Endothelial cell of umbilical vein (primary cell): ENCODE data around the gene PRKG1. TPM values are rescaled to one million over a fixed set of nuclear protein-coding genes. Genes with fewer than 3 reads are reported as not detected.

Experiments
- BruUV-seq: library from RNA; stranded (reverse); fragments of 400-500 nt; replicated peaks from 2 replicates; lab custom pipeline; 2021; lab: Mats Ljungman, UMichigan
- CTCF ChIA-PET: fragments of 300-600, 350-600 bp; sonication (Branson Sonifier 250); formaldehyde crosslinking; loops from one replicate; lab custom pipeline; 2021; ENCODE audit warnings: antibody characterized with exemption, inconsistent platforms; lab: Charles Lee
- POLR2A ChIA-PET: fragments of 300-600, 350-600 bp; sonication (Branson Sonifier 250); formaldehyde crosslinking; loops from one replicate; lab custom pipeline; 2021; ENCODE audit warnings: antibody characterized with exemption, inconsistent platforms; lab: Charles Lee
- DNase-seq: peaks from one replicate; pipeline ENCODE4 v3.0.0-alpha.2; 2011; ENCODE audit warnings: low read depth, low spot score
- FAIRE-seq: peaks from 2 replicates; lab custom pipeline; 2011; peaks lifted over from hg19 to GRCh38; lab: Jason Lieb, UNC
- H2AFZ ChIP-seq: 2 replicates; pipeline ENCODE4 v1.6.0; 2012; ENCODE audit warnings: low read depth, low read length, control low read depth, inconsistent platforms
- H3K27ac ChIP-seq: 2 replicates; pipeline ENCODE4 v1.5.1; 2011; ENCODE audit warnings: low read depth, mild to moderate bottlenecking, control low read depth, low read length, moderate library complexity; ENCODE audit not compliant: insufficient read depth
- H3K27me3 ChIP-seq, 2 experiments: 2 replicates each; pipeline versions ENCODE4 v1.6.0 to v1.6.1; 2011; ENCODE audit warnings: low read length in 2 of 2, mixed read lengths in 1 of 2; ENCODE audit not compliant: control insufficient read depth in 2 of 2, insufficient read depth in 2 of 2
- H3K36me3 ChIP-seq, 2 experiments: 2 replicates in 1 of 2; 3 replicates in 1 of 2; pipeline ENCODE4 v1.5.1; 2011; ENCODE audit warnings: low read length in 2 of 2, mild to moderate bottlenecking in 1 of 2, moderate library complexity in 1 of 2; ENCODE audit not compliant: control insufficient read depth in 2 of 2, insufficient read depth in 2 of 2; ENCODE audit errors: extremely low read depth in 1 of 2
- H3K4me1 ChIP-seq: 3 replicates; pipeline ENCODE4 v1.5.1; 2011; ENCODE audit warnings: mild to moderate bottlenecking, low read length; ENCODE audit not compliant: control insufficient read depth, insufficient read depth; ENCODE audit errors: extremely low read depth
- H3K4me2 ChIP-seq: 2 replicates; pipeline ENCODE4 v1.6.1; 2011; ENCODE audit warnings: low read length, control low read depth, mixed read lengths; ENCODE audit not compliant: insufficient read depth
- H3K4me3 ChIP-seq, 3 experiments: fragments of 200-600 bp in 1 of 3; sonication (generic), shearing (Covaris generic) in 1 of 3; replicated peaks in 1 of 3; 2 replicates each; pipeline ENCODE4 v1.5.1; 2011 to 2016; ENCODE audit warnings: control low read depth in 3 of 3, low read length in 3 of 3, mild to moderate bottlenecking in 2 of 3, inconsistent platforms in 1 of 3, low read depth in 1 of 3, moderate library complexity in 1 of 3; ENCODE audit not compliant: insufficient read depth in 1 of 3
- H3K79me2 ChIP-seq: 2 replicates; pipeline ENCODE4 v1.6.0; 2012; ENCODE audit warnings: low read length, inconsistent platforms; ENCODE audit not compliant: control insufficient read depth, insufficient read depth
- H3K9ac ChIP-seq: replicated peaks from 2 replicates; pipeline ENCODE3; 2011; ENCODE audit warnings: low read length, control low read depth; ENCODE audit not compliant: insufficient read depth; ENCODE audit errors: extremely low read depth
- H3K9me1 ChIP-seq: replicated peaks from 3 replicates; pipeline ENCODE4 v1.6.0; 2011; ENCODE audit warnings: mild to moderate bottlenecking, low read length; ENCODE audit not compliant: control insufficient read depth, insufficient read depth; ENCODE audit errors: extremely low read depth
- H3K9me3 ChIP-seq: replicated peaks from 2 replicates; pipeline ENCODE4 v1.5.1; 2012; ENCODE audit warnings: low read length, inconsistent platforms; ENCODE audit not compliant: control insufficient read depth, insufficient read depth
- H4K20me1 ChIP-seq: replicated peaks from 2 replicates; pipeline ENCODE3; 2011; ENCODE audit warnings: mild to moderate bottlenecking, low read length; ENCODE audit not compliant: control insufficient read depth, insufficient read depth; ENCODE audit errors: extremely low read depth
- EZH2 ChIP-seq: IDR thresholded peaks from 2 replicates; pipeline ENCODE4 v1.6.1; 2012; ENCODE audit warnings: borderline replicate concordance, low read depth, mild to moderate bottlenecking, moderate library complexity, low read length, inconsistent platforms; ENCODE audit not compliant: severe bottlenecking
- FOS ChIP-seq: IDR thresholded peaks from 2 replicates; pipeline ENCODE4 v1.6.1; 2011; ENCODE audit warnings: mild to moderate bottlenecking, low read length, moderate library complexity, borderline replicate concordance; ENCODE audit not compliant: insufficient read depth
- GATA2 ChIP-seq: IDR thresholded peaks from 2 replicates; pipeline ENCODE4 v1.7.0; 2011; ENCODE audit warnings: low read depth, mild to moderate bottlenecking, moderate library complexity, mixed read lengths, low read length; ENCODE audit not compliant: insufficient read length, insufficient read depth
- JUN ChIP-seq: IDR thresholded peaks from 2 replicates; pipeline ENCODE4 v1.6.1; 2011; ENCODE audit warnings: borderline replicate concordance, low read depth; ENCODE audit not compliant: insufficient read length, insufficient read depth
- MAX ChIP-seq: IDR thresholded peaks from 2 replicates; pipeline ENCODE4 v1.6.1; 2011; ENCODE audit not compliant: insufficient read depth, insufficient read length
- MYC ChIP-seq: IDR thresholded peaks from one replicate; pipeline ENCODE4 v1.6.1; 2011; ENCODE audit warnings: mild to moderate bottlenecking, low read depth, low read length
- POLR2A ChIP-seq: IDR thresholded peaks from 2 replicates; pipeline ENCODE4 v1.6.1; 2012; ENCODE audit warnings: low read depth, mild to moderate bottlenecking, control low read depth, low read length
- POLR2AphosphoS5 ChIP-seq: IDR thresholded peaks from 2 replicates; pipeline ENCODE4 v1.6.1; 2012; ENCODE audit warnings: low read depth, mild to moderate bottlenecking, control low read depth, low read length, moderate library complexity; ENCODE audit not compliant: insufficient read depth
- dilution Hi-C: fragments of 300-500 bp; cut with MboI; formaldehyde crosslinking; loops from one replicate; pipeline ENCODE4 v1.15.0; 2019; ENCODE audit warnings: low sequenced_read_pairs; ENCODE audit not compliant: extremely low pct_ligation_motif_present
- intact Hi-C: fragments of 100-400 bp; cut with micrococcal nuclease; formaldehyde crosslinking; loops from one replicate; pipeline ENCODE4 v1.10.0; 2022
- polyA plus RNA-seq, 4 experiments: library from polyadenylated mRNA; depleted of rRNA in 3 of 4; stranded (reverse) in 3 of 4; unstranded in 1 of 4; fragments of >200 nt; gene quantifications; 2 replicates each; pipeline versions ENCODE4 v1.2.1 to v1.2.3, GENCODE V29; 2011 to 2012; ENCODE audit warnings: missing spikeins in 1 of 4
- total RNA-seq: library from RNA; stranded (reverse); gene quantifications from 2 replicates; pipeline ENCODE4 v1.2.3, GENCODE V29; 2021
- TF ChIP-seq, protein P1 (sequence below), 2 donors: IDR thresholded peaks; 1 replicate in 1 of 2; 2 replicates in 1 of 2; pipeline ENCODE4 v1.5.1; 2011; ENCODE audit warnings: low read length in 2 of 2, mild to moderate bottlenecking in 2 of 2, moderate library complexity in 2 of 2, control low read depth in 1 of 2, inconsistent platforms in 1 of 2, low read depth in 1 of 2; ENCODE audit not compliant: insufficient read depth in 1 of 2; ENCODE audit errors: extremely low read depth in 1 of 2

Gene PRKG1
- total and polyA plus RNA-seq, 2 donors (not counting 3 experiments of a cell fraction or from before 2014, with no cell fraction given) = 0.01 to 0.18 TPM

DNA sequence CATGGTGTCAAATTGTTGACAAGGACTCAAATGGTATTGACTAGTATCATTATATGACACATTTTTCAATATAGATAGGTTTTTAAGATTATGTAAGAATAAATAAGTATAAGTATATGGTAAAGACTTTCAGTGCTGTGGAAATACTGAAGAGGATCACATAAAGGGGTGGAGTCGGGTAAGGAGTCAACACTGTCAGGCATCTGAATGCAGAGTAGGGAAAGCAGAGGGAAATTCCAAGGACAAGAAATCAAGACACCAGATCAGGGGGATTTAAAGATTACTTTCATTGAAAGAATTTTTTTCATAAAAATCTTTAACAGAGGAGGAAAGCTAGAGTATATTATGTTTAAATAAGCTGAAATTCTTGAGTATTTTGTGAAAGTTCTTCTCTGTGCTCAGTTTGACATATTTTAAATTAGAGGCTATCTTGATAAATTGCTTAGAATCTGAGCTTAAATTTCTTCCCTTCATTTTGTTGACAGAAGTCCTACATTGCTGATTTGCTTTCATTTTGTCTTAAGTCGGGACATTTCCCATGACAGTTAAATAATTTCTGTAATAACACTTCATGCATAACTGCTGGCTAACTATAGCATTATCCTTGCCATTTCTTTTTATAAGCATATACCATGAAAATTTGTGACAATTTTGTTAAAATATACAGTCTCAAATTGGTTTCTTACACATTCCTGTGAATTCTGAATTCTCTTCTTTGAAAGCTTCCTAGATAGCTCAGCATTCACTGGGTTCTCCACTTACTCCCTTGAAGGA, 244.3 kb downstream of the PRKG1 start:
- intact Hi-C loops (no loop called here), dilution Hi-C loops (no loop called here)
- CTCF ChIA-PET = interaction anchor here (0.9 to 1.8 kb wide), 2 partner anchors 8 to 11 kb away, joined by 3 to 5 read pairs; no protein-coding TSS in a partner anchor
- Histone ChIP-seq H3K4me3 (no peak overlapping the region), H3K9me3 (no peaks in the 10 kb centered on the region), H3K27ac (no peak overlapping the region), H3K27me3 (no peaks in the 10 kb centered on the region), H3K79me2 (no peaks in the 10 kb centered on the region), H3K9me1 (no peaks in the 10 kb centered on the region), H3K36me3 (no peaks in the 10 kb centered on the region), H3K9ac (no peak overlapping the region), H3K4me1 (no peaks in the 10 kb centered on the region), H3K4me2 (no peak overlapping the region), H4K20me1 (no peaks in the 10 kb centered on the region), H2AFZ (no peak overlapping the region)
- POLR2A ChIA-PET = no interaction called here
- DNase-seq = no peak
- BruUV-seq = no TSS peak
- no peak for FAIRE-seq
- TF ChIP-seq MYC (no peak), JUN (no peak), MAX (no peak), EZH2 (no peak), FOS (no peak), GATA2 (no peak), POLR2A (no peak), POLR2AphosphoS5 (no peak)
- TF ChIP-seq, protein P1, sequence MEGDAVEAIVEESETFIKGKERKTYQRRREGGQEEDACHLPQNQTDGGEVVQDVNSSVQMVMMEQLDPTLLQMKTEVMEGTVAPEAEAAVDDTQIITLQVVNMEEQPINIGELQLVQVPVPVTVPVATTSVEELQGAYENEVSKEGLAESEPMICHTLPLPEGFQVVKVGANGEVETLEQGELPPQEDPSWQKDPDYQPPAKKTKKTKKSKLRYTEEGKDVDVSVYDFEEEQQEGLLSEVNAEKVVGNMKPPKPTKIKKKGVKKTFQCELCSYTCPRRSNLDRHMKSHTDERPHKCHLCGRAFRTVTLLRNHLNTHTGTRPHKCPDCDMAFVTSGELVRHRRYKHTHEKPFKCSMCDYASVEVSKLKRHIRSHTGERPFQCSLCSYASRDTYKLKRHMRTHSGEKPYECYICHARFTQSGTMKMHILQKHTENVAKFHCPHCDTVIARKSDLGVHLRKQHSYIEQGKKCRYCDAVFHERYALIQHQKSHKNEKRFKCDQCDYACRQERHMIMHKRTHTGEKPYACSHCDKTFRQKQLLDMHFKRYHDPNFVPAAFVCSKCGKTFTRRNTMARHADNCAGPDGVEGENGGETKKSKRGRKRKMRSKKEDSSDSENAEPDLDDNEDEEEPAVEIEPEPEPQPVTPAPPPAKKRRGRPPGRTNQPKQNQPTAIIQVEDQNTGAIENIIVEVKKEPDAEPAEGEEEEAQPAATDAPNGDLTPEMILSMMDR (IDR thresholded peaks at IDR 0.05; ENCODE audit: extremely low read depth in 1 of 2, insufficient read depth in 1 of 2, low read depth in 1 of 2, low read length in 2 of 2) = no peak
